ENCODE measurements around the gene GSPT2.

GSPT2 gene

GRCh38 chrX:51795136-51795535 lies 51.9 kb downstream of the GSPT2 start:
- TF ChIP-seq, protein P1, sequence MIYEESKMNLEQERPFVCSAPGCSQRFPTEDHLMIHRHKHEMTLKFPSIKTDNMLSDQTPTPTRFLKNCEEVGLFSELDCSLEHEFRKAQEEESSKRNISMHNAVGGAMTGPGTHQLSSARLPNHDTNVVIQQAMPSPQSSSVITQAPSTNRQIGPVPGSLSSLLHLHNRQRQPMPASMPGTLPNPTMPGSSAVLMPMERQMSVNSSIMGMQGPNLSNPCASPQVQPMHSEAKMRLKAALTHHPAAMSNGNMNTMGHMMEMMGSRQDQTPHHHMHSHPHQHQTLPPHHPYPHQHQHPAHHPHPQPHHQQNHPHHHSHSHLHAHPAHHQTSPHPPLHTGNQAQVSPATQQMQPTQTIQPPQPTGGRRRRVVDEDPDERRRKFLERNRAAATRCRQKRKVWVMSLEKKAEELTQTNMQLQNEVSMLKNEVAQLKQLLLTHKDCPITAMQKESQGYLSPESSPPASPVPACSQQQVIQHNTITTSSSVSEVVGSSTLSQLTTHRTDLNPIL (CRISPR knock-in tag; IDR thresholded peaks at IDR 0.05; ENCODE audit: low read depth), result no peak
- no peak for ATAC-seq
